Upper lobe of left lung (tissue), 6 donors: ENCODE data around the gene TSPAN2. TPM values are rescaled to one million over a fixed set of nuclear protein-coding genes. Genes with fewer than 3 reads are reported as not detected.

Experiments used
- ATAC-seq, 2 donors: fragments of 200-7000 bp; cut with Tn5 transposase; one replicate each; pipeline ENCODE4 v1.9.1; 2022; ENCODE audit warnings: mild to moderate bottlenecking in 2 of 2, moderate library complexity in 2 of 2; ENCODE audit not compliant: low FRiP score in 2 of 2
- DNase-seq, 2 donors: peaks; one replicate each; pipeline ENCODE4 v3.0.0-alpha.2; 2019 to 2020
- H3K27ac ChIP-seq, 4 donors: fragments of 200-600 bp; sonication (generic); one replicate each; pipeline ENCODE4 v1.5.1; 2016 to 2019
- H3K27me3 ChIP-seq, 4 donors: fragments of 200-600 bp; sonication (generic); one replicate each; pipeline ENCODE4 v1.5.1; 2017 to 2019
- H3K36me3 ChIP-seq, 4 donors: fragments of 200-600 bp; sonication (generic); one replicate each; pipeline ENCODE4 v1.5.1; 2016 to 2019
- H3K4me1 ChIP-seq, 4 donors: fragments of 200-600 bp; sonication (generic); one replicate each; pipeline ENCODE4 v1.5.1; 2018 to 2019
- H3K4me3 ChIP-seq, 4 donors: fragments of 200-600 bp; sonication (generic); one replicate each; pipeline ENCODE4 v1.5.1; 2017 to 2019; ENCODE audit warnings: mild to moderate bottlenecking in 2 of 4, moderate library complexity in 1 of 4
- H3K9me3 ChIP-seq, 4 donors: fragments of 200-600 bp; sonication (generic); one replicate each; pipeline ENCODE4 v1.5.1; 2018 to 2019
- CTCF ChIP-seq, 6 experiments: fragments of 450-650 bp in 4 of 6; fragments of 200-600 bp in 2 of 6; sonication (generic) in 2 of 6; IDR thresholded peaks; one replicate each; pipeline ENCODE4 v1.5.1; 2016 to 2019; ENCODE audit warnings: antibody characterized with exemption in 6 of 6
- EP300 ChIP-seq, 4 donors: sonication (generic); formaldehyde crosslinking; IDR thresholded peaks; one replicate each; pipeline ENCODE4 v1.5.1; 2017; ENCODE audit warnings: antibody characterized with exemption in 4 of 4, control low read depth in 2 of 4
- POLR2A ChIP-seq, 4 donors: fragments of 450-650 bp; IDR thresholded peaks; one replicate each; pipeline ENCODE4 v1.5.1; 2016 to 2017; ENCODE audit warnings: antibody characterized with exemption in 4 of 4, mild to moderate bottlenecking in 2 of 4
- POLR2AphosphoS5 ChIP-seq, 2 donors: sonication (generic); formaldehyde crosslinking; IDR thresholded peaks; one replicate each; pipeline ENCODE4 v1.5.1; 2017; ENCODE audit warnings: antibody characterized with exemption in 2 of 2
- WGBS, 2 donors: methylation state at CpG; one replicate each; pipeline ENCODE4 v1.1.5; 2017 to 2018; 5-methylcytosine and 5-hydroxymethylcytosine counted together
- total RNA-seq, 6 donors: library from RNA; depleted of rRNA in 4 of 6; stranded (reverse); fragments of >200 nt in 4 of 6; gene quantifications; one replicate each; pipeline versions ENCODE4 v1.1.0 to v1.2.1, GENCODE V29; 2016 to 2021
- donor health status: DM: no; HTN: no; CAD: no; lungs with moderate emphysema.
- donor health status: DM: no; HTN: yes; CAD: no; lungs with severe emphysema.

The TSPAN2 gene
- total RNA-seq, 6 donors from 2014 or later = 1.7 to 13.7 (median 4.5) TPM

- TF ChIP-seq POLR2A (IDR thresholded peaks at IDR 0.05) (no peak), CTCF (IDR thresholded peaks at IDR 0.05) (peak; percentile 81 to 93 (median 88))
- peak; percentile 41 to 64 for ATAC-seq
- 24 to 30% methylated on average over 13 to 16 of the region's 18 CpGs for WGBS, 2 donors
Observed at GRCh38 chr1:115112496-115113375, 23.4 kb upstream of the TSPAN2 start.

GRCh38 chr1:115107516-115108260 is 18.4 kb upstream of the TSPAN2 start:
- DNase-seq = peak in 1 of 2 donors; percentile 45
- Histone ChIP-seq H3K27me3 (no peaks in the 10 kb centered on the region), H3K4me3 (no peak overlapping the region), H3K27ac (peak overlapping the region in 2 of 4 donors; percentile 67 to 70), H3K36me3 (no peaks in the 10 kb centered on the region), H3K9me3 (no peaks in the 10 kb centered on the region), H3K4me1 (peaks cover 11 to 16% (median 12%) of the 10 kb centered on the region in 4 donors)
- 54 to 57% methylated on average over 5 of the region's 5 CpGs for WGBS, 2 donors
- peak in 1 of 2 donors; percentile 81 for ATAC-seq
- peak in 1 of 4 donors; percentile 16 for TF ChIP-seq EP300 (IDR thresholded peaks at IDR 0.05)
- no peak for TF ChIP-seq POLR2A (IDR thresholded peaks at IDR 0.05)

More at GRCh38 chr1:115112496-115113375, 23.4 kb upstream of the TSPAN2 start:
- peaks cover 7 to 11% (median 9%) of the 10 kb centered on the region in 4 donors for H3K4me1 ChIP-seq
- no peak overlapping the region for H3K4me3 ChIP-seq
- peak; percentile 43 to 48 for DNase-seq
- no peaks in the 10 kb centered on the region for H3K9me3 ChIP-seq
- no peaks in the 10 kb centered on the region for H3K36me3 ChIP-seq
- H3K27ac ChIP-seq = no peak overlapping the region
- no peaks in the 10 kb centered on the region for H3K27me3 ChIP-seq

GRCh38 chr1:115105831-115106230 is 16.5 kb upstream of the TSPAN2 start:
- H3K4me3 ChIP-seq = no peak overlapping the region
- H3K36me3 ChIP-seq = no peaks in the 10 kb centered on the region
- 61 to 77% methylated on average over 3 of the region's 3 CpGs for WGBS, 2 donors
- DNase-seq (no peak), ATAC-seq (no peak)
- H3K27ac ChIP-seq = peak overlapping the region in 1 of 4 donors; percentile 70
- H3K4me1 ChIP-seq = peaks cover 11 to 16% (median 11%) of the 10 kb centered on the region in 4 donors
- H3K27me3 ChIP-seq = no peaks in the 10 kb centered on the region
- no peak for TF ChIP-seq EP300 (IDR thresholded peaks at IDR 0.05)
- TF ChIP-seq CTCF (IDR thresholded peaks at IDR 0.05) = no peak
- TF ChIP-seq POLR2A (IDR thresholded peaks at IDR 0.05) = no peak
- TF ChIP-seq POLR2AphosphoS5 (IDR thresholded peaks at IDR 0.05) = no peak
- H3K9me3 ChIP-seq = no peaks in the 10 kb centered on the region

- H3K9me3 ChIP-seq = no peaks in the 10 kb centered on the region
- H3K27ac ChIP-seq = peak overlapping the region; percentile 60 to 84 (median 74)
- H3K4me1 ChIP-seq = no peaks in the 10 kb centered on the region
- WGBS, 2 donors = 55 to 56% methylated on average over 1 of the region's 1 CpG
- ATAC-seq = peak in 1 of 2 donors; percentile 28
- no peaks in the 10 kb centered on the region for H3K36me3 ChIP-seq
- H3K27me3 ChIP-seq = no peaks in the 10 kb centered on the region
- no peak for DNase-seq
- H3K4me3 ChIP-seq = peak overlapping the region in 3 of 4 donors; percentile 22 to 40 (median 30)
- TF ChIP-seq EP300 (IDR thresholded peaks at IDR 0.05) (no peak), POLR2AphosphoS5 (IDR thresholded peaks at IDR 0.05) (no peak), CTCF (IDR thresholded peaks at IDR 0.05) (no peak), POLR2A (IDR thresholded peaks at IDR 0.05) (no peak)
Observed at GRCh38 chr1:115099693-115100050, 10.4 kb upstream of the TSPAN2 start.
